NCI-H2029 treated with DMSO at 0.1 percent for 48 hours (cell line): ENCODE results near the gene CELSR1.

Experiments used
- DNase-seq: peaks from one replicate; lab custom pipeline; 2025; lab: John Stamatoyannopoulos, UW

Gene CELSR1

DNA sequence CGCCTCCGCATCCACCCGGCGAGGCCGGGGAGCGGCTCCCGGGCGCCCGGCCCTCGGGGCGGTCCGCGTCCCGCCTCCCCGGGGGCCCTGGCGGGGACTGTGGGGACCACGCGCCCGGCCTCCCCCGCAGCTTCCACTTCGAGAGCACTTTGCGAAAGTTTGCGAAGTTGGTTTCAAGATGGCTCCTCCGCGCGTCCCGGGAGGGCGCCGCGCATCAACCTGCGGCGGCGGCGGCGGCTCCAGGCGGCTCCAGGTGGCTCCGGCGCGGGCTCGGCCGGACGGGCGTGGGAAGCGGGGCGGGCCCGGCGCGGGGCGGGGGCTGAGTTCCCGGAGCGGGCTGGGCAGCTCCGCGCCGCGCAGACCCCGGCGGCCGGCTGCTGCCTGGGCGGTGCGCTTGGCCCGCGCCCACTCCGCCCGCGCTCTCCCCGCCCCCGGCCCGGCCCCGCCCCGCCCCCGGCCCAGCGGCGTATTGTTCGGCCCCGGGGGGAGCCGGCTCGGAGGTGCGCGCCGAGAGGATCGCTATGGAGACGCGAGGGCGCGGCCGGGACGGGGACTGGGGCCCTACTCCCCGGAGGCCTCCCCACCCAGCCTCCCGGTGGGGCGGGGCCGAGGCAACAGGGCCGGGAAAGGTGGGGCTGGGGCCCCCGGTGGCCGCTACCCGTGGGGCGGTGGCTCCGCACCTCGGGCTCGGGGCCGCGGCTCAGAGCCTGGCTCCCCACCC is at the start of gene CELSR1:
CELSR1 (minus strand) TSS at position 396 of the 721 bp plus-strand sequence. CDS start 450 bp downstream, outside the sequence.
- no peak for DNase-seq

DNA sequence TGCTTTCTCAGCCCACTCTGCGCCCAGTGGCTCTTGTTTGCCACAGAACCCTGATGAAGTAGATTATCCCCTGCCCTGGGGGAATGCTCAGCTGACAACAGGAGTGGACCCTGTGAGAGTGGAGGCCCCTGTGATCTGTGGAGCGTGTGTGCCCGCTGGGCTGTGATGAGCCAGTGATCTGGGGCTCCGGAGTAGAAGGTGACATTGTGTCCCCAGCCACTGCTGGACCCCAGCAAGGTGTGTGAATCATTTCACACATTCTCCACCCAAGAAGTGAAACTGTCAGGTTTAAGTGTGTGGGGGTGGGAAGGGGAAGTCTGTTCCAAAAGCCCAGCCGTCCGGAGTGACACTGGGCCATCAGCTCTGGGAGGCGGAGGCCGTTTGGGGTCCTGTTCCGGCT is 49.6 kb upstream of the CELSR1 start:
- no peak for DNase-seq

DNA sequence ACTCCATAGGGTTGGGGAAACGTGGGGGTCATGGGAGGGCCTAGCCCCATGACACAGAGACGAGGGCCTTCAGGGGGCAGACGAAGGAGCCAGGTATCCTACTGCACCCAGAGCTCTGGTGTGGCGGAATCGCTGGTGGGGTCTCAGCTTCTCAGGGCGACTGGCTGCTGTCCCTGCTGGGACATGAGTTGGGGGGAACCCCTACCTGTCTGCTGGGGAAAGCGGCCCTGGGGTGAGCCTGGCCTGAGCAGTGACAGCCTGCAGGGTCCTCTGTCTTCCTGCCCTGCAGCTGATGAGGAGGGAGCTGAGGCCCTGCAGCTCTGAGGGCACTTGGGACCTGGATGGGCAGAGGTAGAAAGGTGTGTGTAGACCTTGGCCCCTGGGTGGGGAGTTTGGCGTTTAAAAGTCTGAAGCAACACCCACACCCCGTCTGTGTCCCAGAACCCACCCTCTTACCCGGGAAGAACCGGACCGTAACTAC is 49.2 kb upstream of the CELSR1 start:
- DNase-seq: no peak

- no peak for DNase-seq
Observed at GRCh38 chr22:46586123-46586519, 48.7 kb upstream of the CELSR1 start.

DNA sequence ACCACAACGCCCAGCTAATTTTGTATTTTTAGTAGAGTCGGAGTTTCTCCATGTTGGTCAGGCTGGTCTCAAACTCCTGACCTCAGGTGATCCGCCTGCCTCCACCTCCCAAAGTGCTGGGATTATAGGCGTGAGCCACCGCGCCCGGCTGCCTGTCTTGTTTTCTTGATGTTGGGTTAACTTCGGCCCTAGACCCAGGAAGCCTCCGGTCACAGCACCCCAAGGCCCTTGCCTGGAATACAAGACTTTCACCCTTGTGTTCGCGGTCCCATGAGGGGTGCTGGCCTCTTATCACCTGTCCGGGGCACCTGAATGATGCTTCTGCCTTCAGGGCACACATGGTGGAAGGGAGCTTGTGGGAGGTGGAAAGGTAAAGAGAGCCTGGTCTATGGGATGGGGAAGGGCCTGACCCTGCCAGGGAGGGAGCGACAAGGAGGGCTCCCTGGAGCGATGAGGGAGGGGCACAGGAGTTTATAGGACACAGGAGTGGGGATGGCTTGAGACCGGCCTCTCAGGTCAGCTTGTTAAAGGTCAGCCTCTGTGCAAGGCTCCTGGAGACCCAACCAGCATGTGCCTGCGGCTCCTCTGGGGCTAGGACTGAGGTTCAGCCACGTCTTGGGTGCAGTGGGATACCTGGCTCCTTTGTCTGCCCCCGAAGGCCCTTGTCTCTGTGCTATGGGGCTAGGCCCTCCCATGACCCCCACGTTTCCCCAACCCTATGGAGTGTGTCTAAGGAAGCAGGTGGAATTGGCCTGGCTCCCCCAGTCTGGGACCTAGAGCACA is 48.1 kb upstream of the CELSR1 start:
- no peak for DNase-seq

DNA sequence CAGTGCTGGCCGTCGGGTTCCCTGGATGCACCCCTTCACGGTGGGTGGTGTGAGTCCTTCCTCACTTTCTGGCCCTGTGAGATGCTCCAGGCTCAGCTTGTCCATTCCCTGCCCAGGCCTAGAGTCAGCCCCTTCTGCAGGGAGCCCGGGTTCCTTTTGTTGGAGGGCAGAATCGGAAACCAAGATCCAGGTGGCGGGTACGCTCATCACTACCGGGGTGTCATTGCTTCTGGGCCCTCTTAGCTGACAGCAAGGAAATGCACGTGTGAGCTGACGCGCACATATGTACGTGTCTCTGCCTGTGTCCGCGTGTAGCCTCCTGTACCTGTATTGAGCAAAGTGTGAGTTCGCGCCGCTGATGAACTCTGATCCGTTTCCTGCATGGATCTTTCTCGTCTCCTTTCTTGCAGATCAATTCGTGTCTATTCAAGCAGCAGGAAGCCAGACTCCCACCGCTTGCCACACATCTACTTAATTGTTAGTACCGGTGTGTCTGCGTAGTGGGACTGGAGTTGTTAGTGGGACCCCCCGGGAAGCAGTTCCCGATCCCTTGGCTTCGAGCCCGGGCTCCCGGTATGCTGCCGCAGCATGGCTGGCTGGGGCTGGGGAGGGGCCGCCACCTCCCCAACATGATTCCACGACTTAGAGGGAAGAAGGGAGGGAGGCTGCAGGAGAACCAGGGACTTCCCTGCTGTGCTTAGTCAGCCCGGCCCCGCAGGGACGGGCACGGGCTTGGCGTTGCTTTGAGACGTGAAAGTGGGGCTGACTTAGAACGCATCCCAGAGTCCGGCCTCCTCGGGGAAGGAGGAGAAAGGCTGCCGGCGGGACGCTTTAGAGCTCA is 46.9 kb upstream of the CELSR1 start:
- DNase-seq: no peak

DNA sequence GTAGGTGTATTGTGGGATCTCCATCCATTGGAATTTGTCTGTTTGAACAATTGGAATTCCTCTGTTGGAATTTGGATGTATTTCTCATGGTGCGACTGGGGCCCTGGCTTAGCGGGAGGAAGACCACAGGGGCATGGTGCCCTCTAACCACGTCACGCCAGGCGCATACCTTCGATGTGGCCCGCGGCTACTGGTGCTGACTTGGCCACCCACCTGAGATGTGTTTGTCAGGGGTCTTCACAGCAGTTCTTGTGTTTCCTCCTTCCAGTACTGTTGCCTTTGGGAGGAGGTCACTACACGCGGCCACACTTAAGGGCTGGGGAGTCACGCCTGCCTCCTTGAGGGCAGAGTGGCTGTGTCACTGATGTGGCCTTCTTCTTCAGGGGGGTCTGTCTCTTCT is 46.2 kb upstream of the CELSR1 start:
- no peak for DNase-seq

GRCh38 chr22:46582281-46582933 is 45.0 kb upstream of the CELSR1 start:
- DNase-seq: no peak

DNA sequence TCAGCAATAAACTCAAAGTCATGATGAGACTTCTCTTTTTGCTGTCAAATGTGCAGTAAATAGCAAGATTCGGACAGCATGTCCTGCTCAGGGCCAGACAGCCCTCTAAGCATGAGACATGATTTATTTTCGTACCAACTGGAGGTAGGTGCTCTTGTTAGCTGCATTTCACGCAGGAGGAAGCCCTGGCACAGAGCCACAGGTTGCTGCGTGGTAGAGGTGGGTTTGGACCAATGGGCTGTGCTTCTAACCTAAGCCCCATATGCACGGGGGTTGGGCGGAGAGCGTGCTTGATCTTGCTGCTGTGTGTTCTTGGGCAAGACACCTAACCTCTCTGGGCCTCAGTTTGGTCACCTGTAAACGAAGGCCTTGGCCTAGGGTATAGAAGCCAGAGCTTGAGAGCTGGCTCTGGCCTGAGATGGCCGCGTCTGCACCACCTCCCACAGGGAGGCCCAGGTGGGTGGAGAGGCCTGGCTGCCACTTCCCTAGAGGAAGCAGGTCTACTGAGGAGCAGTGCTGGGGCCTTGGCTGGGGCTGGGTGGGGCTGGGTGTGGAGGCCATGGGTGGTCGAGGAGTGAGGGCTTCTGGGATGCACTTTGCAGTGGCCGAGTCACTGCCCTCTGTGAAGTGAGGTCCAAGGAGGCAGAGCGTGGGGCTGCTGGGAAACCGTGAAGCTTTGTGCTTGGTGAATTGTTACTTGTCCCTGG is 44.3 kb upstream of the CELSR1 start:
- no peak for DNase-seq

DNA sequence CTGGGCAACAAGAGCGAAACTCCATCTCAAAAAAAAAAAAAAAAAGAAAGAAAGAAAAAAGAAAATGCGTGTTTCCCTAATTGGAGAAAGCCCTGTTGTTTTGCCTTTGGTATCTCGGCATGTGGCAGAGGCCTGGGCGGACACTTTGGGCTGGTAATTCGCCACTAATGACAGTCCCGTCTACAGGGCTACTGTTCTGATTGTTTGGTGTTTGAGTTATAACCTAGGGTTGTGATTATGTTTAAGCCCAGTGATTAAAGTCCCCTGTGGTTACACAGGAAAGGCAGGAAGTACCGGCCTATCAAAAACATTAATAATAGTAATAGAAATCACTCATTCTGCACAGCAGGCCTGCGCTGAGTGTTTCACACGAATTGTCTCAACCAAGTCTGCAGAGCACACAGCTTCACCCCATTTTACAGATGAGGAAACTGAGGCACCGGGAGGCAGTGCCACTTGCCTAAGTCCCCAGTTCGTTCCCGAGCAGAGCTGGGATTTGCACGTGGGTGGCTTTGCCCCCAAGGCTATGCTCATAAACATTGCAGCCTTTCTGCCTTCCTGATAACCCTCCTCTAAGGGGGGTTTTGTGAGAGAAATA is 43.6 kb upstream of the CELSR1 start:
- DNase-seq: no peak

DNA sequence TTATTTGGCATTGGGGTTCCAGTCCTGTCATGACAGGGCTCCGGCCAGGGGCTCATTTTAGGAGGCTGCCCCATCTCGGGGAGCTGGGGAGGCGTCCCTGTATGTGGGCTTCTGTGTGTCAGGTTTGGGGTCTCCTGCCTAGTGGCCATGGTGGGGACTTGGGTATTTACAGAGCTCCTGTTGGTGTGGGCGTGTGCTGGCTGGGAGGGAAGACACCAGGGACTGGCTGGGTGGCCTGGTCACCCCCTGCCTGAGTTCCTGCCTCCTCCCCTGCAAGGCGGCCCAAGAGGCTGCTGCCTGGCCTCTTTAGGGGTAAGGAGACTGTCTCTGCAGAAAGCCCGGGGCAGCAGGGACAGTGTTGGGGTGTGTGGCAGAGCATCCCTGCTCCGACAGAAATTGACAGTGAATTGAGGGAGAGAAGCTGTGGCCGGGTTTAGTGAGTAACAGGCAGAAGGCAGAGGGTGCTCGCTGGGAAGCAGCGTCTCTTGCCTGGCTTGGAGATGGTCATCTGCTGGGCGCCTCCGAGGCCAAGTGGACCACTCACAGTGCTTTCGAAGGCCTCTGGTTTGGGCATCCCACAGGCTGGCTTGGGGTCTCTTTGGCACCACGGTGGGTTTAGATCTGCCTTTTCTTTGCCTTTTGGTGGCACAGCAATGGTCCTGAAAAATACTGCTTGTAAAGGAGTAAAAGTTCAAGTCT is 42.5 kb upstream of the CELSR1 start:
- DNase-seq: no peak

DNA sequence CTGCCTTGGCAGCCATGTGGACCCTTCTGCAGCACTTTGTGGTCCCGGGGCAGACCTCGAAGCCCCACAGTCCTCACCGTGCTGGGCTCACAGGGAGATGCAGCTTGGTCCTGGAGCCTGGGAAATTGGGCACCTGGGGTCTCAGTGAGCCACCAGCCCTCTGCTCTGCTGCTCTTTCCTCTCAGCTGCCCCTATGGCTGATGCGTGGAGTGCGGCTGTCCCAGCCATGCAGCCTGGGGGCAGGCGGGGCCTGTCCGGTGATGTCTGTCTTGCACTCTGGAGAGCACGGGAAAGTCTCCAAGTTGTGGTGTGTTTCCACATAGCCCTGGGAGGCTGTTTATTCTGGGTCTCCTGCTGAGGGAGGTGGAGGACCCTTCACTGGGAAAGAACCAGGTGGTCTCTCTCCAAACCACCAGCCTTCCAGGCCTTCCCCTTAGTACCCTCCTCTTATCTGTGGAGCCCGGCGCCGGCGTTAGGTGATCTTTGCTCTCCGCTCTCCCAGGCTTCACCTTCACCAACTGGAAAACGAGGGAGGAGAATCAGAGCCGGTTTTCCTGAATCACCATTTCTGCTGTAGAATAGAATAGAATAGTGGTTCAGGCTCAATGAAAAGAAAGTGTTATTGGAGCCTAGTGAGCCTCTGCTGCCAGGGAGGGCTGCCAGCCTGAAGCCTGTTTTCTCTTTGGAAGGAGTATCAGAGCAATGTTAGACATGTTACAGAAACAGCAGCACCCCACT is 41.6 kb upstream of the CELSR1 start:
- DNase-seq: no peak

DNA sequence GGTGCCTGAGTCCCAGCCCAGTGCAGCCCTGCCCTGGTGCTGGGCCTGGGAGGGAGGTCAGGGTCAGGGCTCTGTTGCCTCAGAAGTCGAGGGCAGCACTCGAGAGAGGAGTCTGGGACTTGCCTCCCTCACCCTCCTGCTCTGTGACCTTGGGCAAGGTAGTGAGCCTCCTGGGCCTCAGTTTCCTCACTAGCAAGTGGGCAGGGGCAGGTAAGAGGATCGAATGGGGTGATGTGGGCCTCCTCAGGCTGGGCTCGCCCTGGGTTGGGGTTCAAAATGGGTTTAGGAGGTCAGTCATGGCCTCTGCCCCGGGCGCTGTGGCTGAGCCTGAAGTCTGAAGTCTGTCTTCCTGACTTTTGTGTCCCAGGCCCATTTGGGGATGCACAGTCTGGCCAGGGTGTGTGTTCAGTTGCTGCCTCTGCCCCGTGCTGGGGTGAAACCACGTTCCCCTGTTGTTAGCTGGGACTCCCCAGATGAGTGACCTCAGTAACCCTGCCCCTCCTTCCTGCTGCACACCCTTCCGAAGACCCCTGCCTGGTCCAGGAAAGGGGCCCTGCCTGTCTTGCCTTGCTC is 40.9 kb upstream of the CELSR1 start:
- no peak for DNase-seq

GRCh38 chr22:46577368-46578249 is 40.2 kb upstream of the CELSR1 start:
- no peak for DNase-seq

DNA sequence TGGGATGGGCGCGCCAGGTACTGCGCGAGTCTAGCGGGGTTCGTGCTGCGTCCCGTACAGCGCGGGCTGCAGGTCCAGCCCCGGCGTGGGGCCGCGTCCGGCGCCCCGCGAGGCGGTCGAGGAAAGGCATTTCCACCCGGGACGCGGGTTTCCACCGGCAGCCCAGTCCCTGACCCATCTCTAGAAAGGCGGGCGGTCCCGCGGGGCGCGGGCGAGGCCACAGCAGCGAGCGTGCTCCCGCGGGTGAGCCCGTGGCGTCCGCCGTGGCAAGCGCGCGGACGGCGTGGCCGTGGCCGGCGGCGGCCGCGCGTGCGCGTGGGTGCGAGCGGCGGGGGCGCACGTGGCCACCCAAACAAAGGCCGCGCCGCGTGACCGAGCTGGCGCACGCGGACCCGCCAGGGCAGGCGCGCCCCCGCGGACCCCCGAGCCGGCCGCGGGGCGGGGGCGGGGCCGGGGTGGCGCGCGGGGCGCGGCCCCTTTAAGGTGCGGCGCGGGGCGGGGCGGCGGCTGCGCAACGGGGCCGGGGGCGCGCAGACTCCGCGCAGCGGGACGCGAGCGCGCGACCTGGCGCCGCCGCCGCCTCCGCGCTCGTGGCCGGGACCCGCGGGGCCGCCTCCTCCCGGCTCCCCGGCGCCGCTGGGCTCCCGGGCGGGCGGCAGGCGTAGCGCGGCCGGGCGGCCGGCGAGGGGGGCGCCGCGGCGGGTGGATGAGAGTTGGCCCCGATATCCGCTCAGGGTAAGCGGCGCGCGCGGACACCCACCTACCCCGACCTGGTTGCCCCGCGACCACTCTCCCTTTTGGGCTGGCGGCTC is 39.3 kb upstream of the CELSR1 start:
- no peak for DNase-seq

DNA sequence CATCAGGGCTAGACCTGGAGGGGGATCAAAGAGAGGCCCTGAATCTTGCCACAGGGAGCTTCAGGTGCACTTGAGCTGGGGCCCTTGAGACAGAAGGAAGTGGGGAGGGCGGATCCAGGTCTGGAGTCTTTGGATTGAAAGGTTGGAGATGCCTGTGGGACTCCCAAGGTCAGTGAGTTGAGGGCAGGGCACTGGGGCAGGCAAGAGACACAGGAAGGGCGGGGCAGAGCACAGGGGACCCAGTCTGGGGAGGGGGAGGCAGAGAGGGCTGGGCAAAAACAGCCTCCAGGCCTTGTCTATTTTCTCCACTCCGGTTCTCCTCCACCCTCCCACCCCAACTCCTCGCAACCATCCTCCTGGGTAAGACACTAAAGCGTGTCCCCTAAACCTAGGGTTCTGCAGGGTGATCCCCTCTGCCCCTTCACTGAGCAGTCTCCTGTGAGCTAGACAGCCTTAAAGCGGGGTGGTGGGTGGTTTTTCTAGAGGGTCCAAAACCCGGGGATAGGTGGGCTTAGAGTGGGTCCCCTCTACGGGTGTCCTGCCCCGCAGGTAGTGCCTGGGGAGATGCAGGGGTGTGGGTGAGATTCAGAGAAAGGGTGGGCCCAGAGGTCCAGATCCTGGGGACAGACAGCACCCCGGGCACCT is 38.6 kb upstream of the CELSR1 start:
- DNase-seq: no peak
